GM12878 (cell line): ENCODE data around the gene APEX1. TPM values are rescaled to one million over a fixed set of nuclear protein-coding genes. Genes with fewer than 3 reads are reported as not detected.
A peak's percentile ranks its signal among the peaks of the same experiment; 100 is the strongest.

ENCODE experiments used
- ATAC-seq: fragments of 200-7000 bp; cut with Tn5 transposase; 3 replicates; pipeline ENCODE4 v1.9.1; 2020; ENCODE audit warnings: mild to moderate bottlenecking, moderate library complexity
- BruUV-seq: library from RNA; stranded (reverse); fragments of 400-500 nt; replicated peaks from 2 replicates; lab custom pipeline; 2021; lab: Mats Ljungman, UMichigan
- CTCF ChIA-PET: fragments of 300-600 bp; sonication (Branson Sonifier 250); formaldehyde crosslinking; extraction: SDS; loops from one replicate; lab custom pipeline; 2021; ENCODE audit warnings: inconsistent platforms; lab: Yijun Ruan, JAX
- POLR2A ChIA-PET: fragments of 350-600 bp; formaldehyde crosslinking; extraction: SDS; loops from one replicate; lab custom pipeline; 2021; ENCODE audit warnings: inconsistent platforms; lab: Charles Lee
- RAD21 ChIA-PET: fragments of 300-600 bp; sonication (Branson Sonifier 250); formaldehyde crosslinking; loops from one replicate; lab custom pipeline; 2023; ENCODE audit warnings: antibody characterized with exemption; ENCODE audit not compliant: unreplicated experiment; lab: Charles Lee
- SMC1A ChIA-PET: fragments of 300-600 bp; sonication (Branson Sonifier 250); formaldehyde crosslinking; loops from one replicate; lab custom pipeline; 2023; ENCODE audit not compliant: unreplicated experiment, uncharacterized antibody; lab: Charles Lee
- DNase-seq: peaks from one replicate; pipeline ENCODE4 v3.0.0-alpha.2; 2011; ENCODE audit warnings: low read depth, low spot score
- FAIRE-seq: peaks from 3 replicates; lab custom pipeline; 2011; peaks lifted over from hg19 to GRCh38; lab: Jason Lieb, UNC
- H2AFZ ChIP-seq: 2 replicates; pipeline ENCODE4 v1.6.0; 2011; ENCODE audit warnings: low read depth, low read length, control low read depth; ENCODE audit not compliant: control insufficient read depth
- H3K27ac ChIP-seq: 2 replicates; pipeline ENCODE4 v1.5.1; 2011; ENCODE audit warnings: control low read depth; ENCODE audit not compliant: control insufficient read depth, insufficient read depth
- H3K27me3 ChIP-seq, 2 experiments: replicated peaks in 1 of 2; 2 replicates each; pipeline versions ENCODE4 v1.6.0 to v1.6.1; 2011; ENCODE audit warnings: low read length in 1 of 2; ENCODE audit not compliant: control insufficient read depth in 2 of 2, insufficient read depth in 2 of 2
- H3K36me3 ChIP-seq, 2 experiments: 2 replicates each; pipeline ENCODE4 v1.5.1; 2011; ENCODE audit warnings: low read length in 1 of 2; ENCODE audit not compliant: control insufficient read depth in 2 of 2, insufficient read depth in 2 of 2
- H3K4me1 ChIP-seq: 2 replicates; pipeline ENCODE4 v1.6.1; 2011; ENCODE audit warnings: mild to moderate bottlenecking, low read length, moderate library complexity, mixed read lengths; ENCODE audit not compliant: control insufficient read depth, insufficient read depth
- H3K4me2 ChIP-seq: 2 replicates; pipeline ENCODE4 v1.6.0; 2011; ENCODE audit warnings: control low read depth; ENCODE audit not compliant: control insufficient read depth, insufficient read depth
- H3K4me3 ChIP-seq: fragments of 200-600 bp; sonication (generic); 2 replicates; pipeline ENCODE4 v1.5.1; 2016
- H3K79me2 ChIP-seq: 2 replicates; pipeline ENCODE4 v1.6.0; 2011; ENCODE audit warnings: low read length; ENCODE audit not compliant: control insufficient read depth, insufficient read depth
- H3K9ac ChIP-seq: 2 replicates; pipeline ENCODE4 v1.8.0; 2011; ENCODE audit warnings: low read length, control low read depth, mixed read lengths; ENCODE audit not compliant: control insufficient read depth, insufficient read depth
- H3K9me3 ChIP-seq: replicated peaks from 3 replicates; pipeline ENCODE4 v1.5.1; 2011; ENCODE audit warnings: mild to moderate bottlenecking, low read length; ENCODE audit not compliant: control insufficient read depth, insufficient read depth
- H4K20me1 ChIP-seq: 2 replicates; pipeline ENCODE4 v1.6.0; 2011; ENCODE audit not compliant: control insufficient read depth, insufficient read depth
- FOS ChIP-seq: IDR thresholded peaks from 3 replicates; pipeline ENCODE4 v1.6.1; 2011; ENCODE audit warnings: borderline replicate concordance; ENCODE audit not compliant: insufficient read length; ENCODE audit errors: extremely low read depth
- HDAC6 ChIP-seq: fragments of 200-600 bp; sonication (generic); IDR thresholded peaks from one replicate; pipeline ENCODE4 v1.8.0; 2017; ENCODE audit warnings: antibody characterized with exemption; ENCODE audit not compliant: unreplicated experiment
- KLF5 ChIP-seq: fragments of 450-650 bp; IDR thresholded peaks from 2 replicates; pipeline ENCODE4 v1.6.1; 2014; ENCODE audit warnings: mild to moderate bottlenecking; ENCODE audit not compliant: partially characterized antibody
- YBX1 ChIP-seq: fragments of 450-650 bp; IDR thresholded peaks from 2 replicates; pipeline ENCODE4 v1.6.1; 2016; ENCODE audit warnings: antibody characterized with exemption
- ZSCAN29 ChIP-seq: fragments of 450-650 bp; IDR thresholded peaks from 2 replicates; pipeline ENCODE4 v1.6.1; 2017; ENCODE audit warnings: mild to moderate bottlenecking, moderate library complexity
- WGBS: methylation state at CpG from one replicate; pipeline ENCODE4 v1.1.6; 2016; ENCODE audit warnings: low lambda C conversion rate; ENCODE audit not compliant: insufficient replicate concordance, insufficient coverage; ENCODE audit errors: missing lambda C conversion rate; 5-methylcytosine and 5-hydroxymethylcytosine counted together
- in situ Hi-C: fragments of 300-500 bp; cut with MboI; formaldehyde crosslinking; loops from 9 replicates; pipeline ENCODE4 v1.14.3; 2018; ENCODE audit warnings: mixed read lengths
- intact Hi-C: fragments of 100-400 bp; cut with micrococcal nuclease; formaldehyde crosslinking; loops from one replicate; pipeline ENCODE4 v1.14.2; 2022; ENCODE audit not compliant: unreplicated experiment
- polyA plus RNA-seq, 11 experiments: library from polyadenylated mRNA; depleted of rRNA in 4 of 11; unstranded in 6 of 11; stranded (reverse) in 5 of 11; fragments of >200 nt; fragmentation: Nextera tagmentation in 4 of 11; fragmentation: Illumina TruSeq in 1 of 11; extraction: Ambion mirVana in 4 of 11; extraction: Trizol in 1 of 11; gene quantifications; 1 replicate in 1 of 11; 2 replicates in 10 of 11; pipeline versions ENCODE4 v1.2.1 to v1.2.3, GENCODE V29; 2011 to 2016; ENCODE audit warnings: inconsistent platforms in 2 of 11, missing spikeins in 2 of 11, low read depth in 1 of 11
- total RNA-seq, 4 experiments: library from RNA; depleted of rRNA in 3 of 4; stranded (reverse); fragments of >200 nt in 3 of 4; fragmentation: Illumina TruSeq in 1 of 4; extraction: Trizol in 1 of 4; gene quantifications; 2 replicates each; pipeline versions ENCODE4 v1.2.1 to v1.2.3, GENCODE V29; 2013 to 2021
- TF ChIP-seq, protein P1 (sequence below): fragments of 450-650 bp; formaldehyde crosslinking; IDR thresholded peaks from 2 replicates; pipeline ENCODE4 v1.4.0; 2020; ENCODE audit warnings: mild to moderate bottlenecking, moderate library complexity
- TF ChIP-seq, protein P2 (sequence below): fragments of 450-650 bp; IDR thresholded peaks from 2 replicates; pipeline ENCODE4 v1.6.1; 2017; ENCODE audit warnings: mild to moderate bottlenecking, moderate library complexity
- TF ChIP-seq, protein P3 (sequence below): fragments of 450-650 bp; formaldehyde crosslinking; IDR thresholded peaks from 2 replicates; pipeline ENCODE4 v1.5.0; 2022; ENCODE audit warnings: mild to moderate bottlenecking, missing genetic modification characterization

Gene APEX1
- total and polyA plus RNA-seq, 10 of the 15 experiments (the other 5 are each of a cell fraction or from before 2014, with no cell fraction given) = 115 to 407 (median 300) TPM

DNA sequence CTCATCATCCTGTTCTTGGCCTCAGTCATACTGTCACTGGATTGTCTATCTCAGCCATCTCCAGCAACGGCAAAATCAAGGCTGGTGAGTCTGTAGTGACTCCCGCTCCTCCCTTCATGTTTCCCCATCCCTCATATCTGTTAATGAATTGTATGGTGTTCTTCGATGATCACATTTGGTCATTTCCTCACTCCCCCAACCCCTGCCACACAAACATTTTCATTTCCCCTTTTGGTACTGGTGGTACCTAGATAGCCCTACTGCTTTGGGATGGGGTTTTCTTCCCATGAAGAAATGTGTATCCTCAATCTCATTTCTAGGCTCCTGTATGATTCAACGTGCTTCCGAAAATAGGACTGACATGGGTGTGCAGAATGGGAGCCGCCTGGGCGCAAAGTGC lies 16.4 kb upstream of the APEX1 start (continued):
- TF ChIP-seq, protein P1, sequence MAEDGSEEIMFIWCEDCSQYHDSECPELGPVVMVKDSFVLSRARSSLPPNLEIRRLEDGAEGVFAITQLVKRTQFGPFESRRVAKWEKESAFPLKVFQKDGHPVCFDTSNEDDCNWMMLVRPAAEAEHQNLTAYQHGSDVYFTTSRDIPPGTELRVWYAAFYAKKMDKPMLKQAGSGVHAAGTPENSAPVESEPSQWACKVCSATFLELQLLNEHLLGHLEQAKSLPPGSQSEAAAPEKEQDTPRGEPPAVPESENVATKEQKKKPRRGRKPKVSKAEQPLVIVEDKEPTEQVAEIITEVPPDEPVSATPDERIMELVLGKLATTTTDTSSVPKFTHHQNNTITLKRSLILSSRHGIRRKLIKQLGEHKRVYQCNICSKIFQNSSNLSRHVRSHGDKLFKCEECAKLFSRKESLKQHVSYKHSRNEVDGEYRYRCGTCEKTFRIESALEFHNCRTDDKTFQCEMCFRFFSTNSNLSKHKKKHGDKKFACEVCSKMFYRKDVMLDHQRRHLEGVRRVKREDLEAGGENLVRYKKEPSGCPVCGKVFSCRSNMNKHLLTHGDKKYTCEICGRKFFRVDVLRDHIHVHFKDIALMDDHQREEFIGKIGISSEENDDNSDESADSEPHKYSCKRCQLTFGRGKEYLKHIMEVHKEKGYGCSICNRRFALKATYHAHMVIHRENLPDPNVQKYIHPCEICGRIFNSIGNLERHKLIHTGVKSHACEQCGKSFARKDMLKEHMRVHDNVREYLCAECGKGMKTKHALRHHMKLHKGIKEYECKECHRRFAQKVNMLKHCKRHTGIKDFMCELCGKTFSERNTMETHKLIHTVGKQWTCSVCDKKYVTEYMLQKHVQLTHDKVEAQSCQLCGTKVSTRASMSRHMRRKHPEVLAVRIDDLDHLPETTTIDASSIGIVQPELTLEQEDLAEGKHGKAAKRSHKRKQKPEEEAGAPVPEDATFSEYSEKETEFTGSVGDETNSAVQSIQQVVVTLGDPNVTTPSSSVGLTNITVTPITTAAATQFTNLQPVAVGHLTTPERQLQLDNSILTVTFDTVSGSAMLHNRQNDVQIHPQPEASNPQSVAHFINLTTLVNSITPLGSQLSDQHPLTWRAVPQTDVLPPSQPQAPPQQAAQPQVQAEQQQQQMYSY (CRISPR knock-in tag) = no peak
- TF ChIP-seq ZSCAN29 = no peak

DNA sequence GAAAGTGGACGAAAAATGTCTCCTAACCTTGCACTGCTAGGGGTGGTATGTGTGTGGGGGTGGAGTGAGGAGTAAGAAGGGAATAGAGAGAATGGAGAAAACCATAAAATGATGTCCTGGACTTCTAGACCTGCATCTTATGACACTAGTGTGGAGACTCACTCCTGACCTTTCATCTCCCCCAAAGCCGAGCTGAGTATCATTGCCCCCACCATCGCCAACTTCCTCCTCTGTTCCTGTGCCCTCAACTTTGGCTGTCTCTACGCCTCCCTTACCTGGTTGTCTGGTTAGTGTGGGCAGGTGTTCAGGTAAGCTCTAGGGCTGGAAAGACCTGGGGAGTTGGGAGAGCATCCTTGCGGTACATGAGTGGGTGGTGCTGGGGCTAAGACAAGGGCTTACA lies 14.6 kb upstream of the APEX1 start:
- intact Hi-C loops = no loop called here
- H3K4me1 ChIP-seq = no peaks in the 10 kb centered on the region
- no peak for DNase-seq
- H3K4me2 ChIP-seq = no peak overlapping the region
- no peaks in the 10 kb centered on the region for H3K27me3 ChIP-seq
- no peaks in the 10 kb centered on the region for H3K79me2 ChIP-seq
- no peak for ATAC-seq
- POLR2A ChIA-PET = no interaction called here
- H4K20me1 ChIP-seq = no peaks in the 10 kb centered on the region
- FAIRE-seq = peak; percentile 31
- SMC1A ChIA-PET = interaction anchor here (0.9 kb wide), 1 partner anchor 13 kb away, joined by 3 read pairs; no protein-coding TSS in a partner anchor
- no peaks in the 10 kb centered on the region; the same call in 2 of the 3 replicates for H3K9me3 ChIP-seq
- no peak overlapping the region for H2AFZ ChIP-seq
- RAD21 ChIA-PET = interaction anchor here (0.6 kb wide), 1 partner anchor 25 kb away, joined by 3 read pairs; no protein-coding TSS in a partner anchor
- CTCF ChIA-PET = interaction anchor here (2.2 kb wide), 1 partner anchor 25 kb away, joined by 10 read pairs; no protein-coding TSS in a partner anchor
- no peak overlapping the region for H3K9ac ChIP-seq
- H3K4me3 ChIP-seq = no peak overlapping the region
- in situ Hi-C loops = no loop called here
- BruUV-seq = no TSS peak
- H3K36me3 ChIP-seq = no peaks in the 10 kb centered on the region
- WGBS = 63% methylated on average over 5 of the region's 5 CpGs
- no peak overlapping the region for H3K27ac ChIP-seq
- TF ChIP-seq, protein P2, sequence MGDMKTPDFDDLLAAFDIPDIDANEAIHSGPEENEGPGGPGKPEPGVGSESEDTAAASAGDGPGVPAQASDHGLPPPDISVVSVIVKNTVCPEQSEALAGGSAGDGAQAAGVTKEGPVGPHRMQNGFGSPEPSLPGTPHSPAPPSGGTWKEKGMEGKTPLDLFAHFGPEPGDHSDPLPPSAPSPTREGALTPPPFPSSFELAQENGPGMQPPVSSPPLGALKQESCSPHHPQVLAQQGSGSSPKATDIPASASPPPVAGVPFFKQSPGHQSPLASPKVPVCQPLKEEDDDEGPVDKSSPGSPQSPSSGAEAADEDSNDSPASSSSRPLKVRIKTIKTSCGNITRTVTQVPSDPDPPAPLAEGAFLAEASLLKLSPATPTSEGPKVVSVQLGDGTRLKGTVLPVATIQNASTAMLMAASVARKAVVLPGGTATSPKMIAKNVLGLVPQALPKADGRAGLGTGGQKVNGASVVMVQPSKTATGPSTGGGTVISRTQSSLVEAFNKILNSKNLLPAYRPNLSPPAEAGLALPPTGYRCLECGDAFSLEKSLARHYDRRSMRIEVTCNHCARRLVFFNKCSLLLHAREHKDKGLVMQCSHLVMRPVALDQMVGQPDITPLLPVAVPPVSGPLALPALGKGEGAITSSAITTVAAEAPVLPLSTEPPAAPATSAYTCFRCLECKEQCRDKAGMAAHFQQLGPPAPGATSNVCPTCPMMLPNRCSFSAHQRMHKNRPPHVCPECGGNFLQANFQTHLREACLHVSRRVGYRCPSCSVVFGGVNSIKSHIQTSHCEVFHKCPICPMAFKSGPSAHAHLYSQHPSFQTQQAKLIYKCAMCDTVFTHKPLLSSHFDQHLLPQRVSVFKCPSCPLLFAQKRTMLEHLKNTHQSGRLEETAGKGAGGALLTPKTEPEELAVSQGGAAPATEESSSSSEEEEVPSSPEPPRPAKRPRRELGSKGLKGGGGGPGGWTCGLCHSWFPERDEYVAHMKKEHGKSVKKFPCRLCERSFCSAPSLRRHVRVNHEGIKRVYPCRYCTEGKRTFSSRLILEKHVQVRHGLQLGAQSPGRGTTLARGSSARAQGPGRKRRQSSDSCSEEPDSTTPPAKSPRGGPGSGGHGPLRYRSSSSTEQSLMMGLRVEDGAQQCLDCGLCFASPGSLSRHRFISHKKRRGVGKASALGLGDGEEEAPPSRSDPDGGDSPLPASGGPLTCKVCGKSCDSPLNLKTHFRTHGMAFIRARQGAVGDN = no peak
- TF ChIP-seq HDAC6 = no peak
- no peak for TF ChIP-seq YBX1
- no peak for TF ChIP-seq FOS
- TF ChIP-seq, protein P3, sequence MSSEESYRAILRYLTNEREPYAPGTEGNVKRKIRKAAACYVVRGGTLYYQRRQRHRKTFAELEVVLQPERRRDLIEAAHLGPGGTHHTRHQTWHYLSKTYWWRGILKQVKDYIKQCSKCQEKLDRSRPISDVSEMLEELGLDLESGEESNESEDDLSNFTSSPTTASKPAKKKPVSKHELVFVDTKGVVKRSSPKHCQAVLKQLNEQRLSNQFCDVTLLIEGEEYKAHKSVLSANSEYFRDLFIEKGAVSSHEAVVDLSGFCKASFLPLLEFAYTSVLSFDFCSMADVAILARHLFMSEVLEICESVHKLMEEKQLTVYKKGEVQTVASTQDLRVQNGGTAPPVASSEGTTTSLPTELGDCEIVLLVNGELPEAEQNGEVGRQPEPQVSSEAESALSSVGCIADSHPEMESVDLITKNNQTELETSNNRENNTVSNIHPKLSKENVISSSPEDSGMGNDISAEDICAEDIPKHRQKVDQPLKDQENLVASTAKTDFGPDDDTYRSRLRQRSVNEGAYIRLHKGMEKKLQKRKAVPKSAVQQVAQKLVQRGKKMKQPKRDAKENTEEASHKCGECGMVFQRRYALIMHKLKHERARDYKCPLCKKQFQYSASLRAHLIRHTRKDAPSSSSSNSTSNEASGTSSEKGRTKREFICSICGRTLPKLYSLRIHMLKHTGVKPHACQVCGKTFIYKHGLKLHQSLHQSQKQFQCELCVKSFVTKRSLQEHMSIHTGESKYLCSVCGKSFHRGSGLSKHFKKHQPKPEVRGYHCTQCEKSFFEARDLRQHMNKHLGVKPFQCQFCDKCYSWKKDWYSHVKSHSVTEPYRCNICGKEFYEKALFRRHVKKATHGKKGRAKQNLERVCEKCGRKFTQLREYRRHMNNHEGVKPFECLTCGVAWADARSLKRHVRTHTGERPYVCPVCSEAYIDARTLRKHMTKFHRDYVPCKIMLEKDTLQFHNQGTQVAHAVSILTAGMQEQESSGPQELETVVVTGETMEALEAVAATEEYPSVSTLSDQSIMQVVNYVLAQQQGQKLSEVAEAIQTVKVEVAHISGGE (CRISPR knock-in tag) = no peak
- TF ChIP-seq KLF5 = no peak
